HG03196 (cell line): ENCODE data around the gene USP36.

Source experiments
- ATAC-seq: cut with Tn5 transposase; IDR thresholded peaks from one replicate; pipeline ENCODE4 v1.9.1; 2021; ENCODE audit not compliant: unreplicated experiment

The USP36 gene

DNA sequence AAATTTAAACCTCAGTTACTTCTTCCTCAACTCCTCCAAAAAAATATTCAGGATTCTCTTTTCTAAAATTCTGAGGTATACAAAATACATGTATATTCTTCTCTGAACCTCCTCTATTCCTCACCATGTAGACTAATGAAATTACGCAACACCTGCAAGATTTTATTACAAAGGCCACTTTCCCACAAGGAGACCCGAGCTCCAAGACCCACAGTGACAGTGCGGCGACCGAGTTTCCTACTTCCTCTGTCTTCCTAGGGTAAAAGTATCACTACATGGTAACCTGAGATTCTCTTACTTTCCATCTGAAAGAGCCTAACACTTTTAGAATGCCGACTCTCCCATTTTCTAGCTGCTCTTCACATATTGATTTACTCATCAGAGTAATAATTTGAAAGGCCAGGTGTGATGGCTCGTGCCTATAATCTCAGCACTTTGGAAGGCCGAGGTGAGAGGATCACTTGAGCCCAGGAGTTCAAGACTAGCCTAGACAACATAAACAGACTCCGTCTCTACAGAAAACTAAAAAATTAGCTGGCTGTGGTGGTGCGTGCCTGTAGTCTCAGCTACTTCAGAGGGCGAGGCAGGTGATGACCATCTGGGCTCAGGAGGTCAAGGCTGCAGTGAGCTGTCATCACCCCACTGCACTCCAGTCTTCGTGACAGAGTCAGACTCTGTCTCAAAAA, 94.2 kb downstream of the USP36 start:
- no peak for ATAC-seq
